Measurements from ENCODE around the gene SGMS1.

The SGMS1 gene

DNA sequence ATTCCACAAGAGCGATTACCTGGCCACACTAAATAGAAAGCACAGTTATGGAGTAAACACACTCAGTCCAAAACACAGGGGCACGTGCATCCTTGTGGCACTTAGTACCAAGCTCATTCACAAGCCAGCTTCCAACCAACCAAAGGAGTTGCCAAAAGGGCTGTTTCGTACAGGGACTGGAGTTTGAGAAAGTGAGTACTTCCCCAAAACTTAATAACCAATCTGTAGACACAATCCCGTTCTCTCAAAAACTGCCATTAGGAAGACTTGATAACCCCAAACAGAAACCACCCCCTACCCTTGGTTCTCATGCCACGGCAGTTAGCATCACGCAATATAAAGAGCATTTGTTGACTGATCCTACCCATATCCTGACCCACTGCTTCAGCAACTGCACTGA is 206.3 kb downstream of the SGMS1 start:
- Histone ChIP-seq H3K4me3 (ENCODE audit: low read length in 2 of 2) (peak overlapping the region in 1 of 2 donors; percentile 24), H3K79me1 (ENCODE audit: low read depth, low read length) (no peaks in the 10 kb centered on the region), H2BK120ac (ENCODE audit: low read depth, low read length) (no peak overlapping the region), H3K14ac (ENCODE audit: low read length) (no peak overlapping the region), H3K27ac (replicated peaks; ENCODE audit: low read length) (no peak overlapping the region), H3K4ac (ENCODE audit: low read length) (no peak overlapping the region), H3K36me3 (replicated peaks in 1 of 2; ENCODE audit: control insufficient read depth in 2 of 2, insufficient read depth in 2 of 2, low read length in 2 of 2) (no peaks in the 10 kb centered on the region), H2BK5ac (ENCODE audit: low read length) (no peak overlapping the region), H2AK5ac (ENCODE audit: low read depth, low read length) (no peak overlapping the region), H2AFZ (ENCODE audit: low read length) (peak overlapping the region; percentile 88), H4K91ac (ENCODE audit: low read depth, low read length, poor library complexity) (no peak overlapping the region), H3K4me1 (ENCODE audit: control insufficient read depth in 2 of 2, insufficient read depth in 1 of 2, low read depth in 1 of 2, low read length in 2 of 2) (no peaks in the 10 kb centered on the region), H2BK15ac (ENCODE audit: low read length) (no peak overlapping the region), H3K27me3 (ENCODE audit: control insufficient read depth in 3 of 3, insufficient read depth in 3 of 3, low read depth in 1 of 3, low read length in 3 of 3) (peaks cover 0 to 10% (median 0%) of the 10 kb centered on the region in 3 experiments), H3K18ac (ENCODE audit: low read length) (no peak overlapping the region), H3K9ac (ENCODE audit: low read depth, low read length, poor library complexity) (no peak overlapping the region), H2BK12ac (ENCODE audit: low read length) (no peak overlapping the region), H3K4me2 (ENCODE audit: insufficient read depth, low read length, poor library complexity, severe bottlenecking) (peak overlapping the region; percentile 78), H3K23ac (ENCODE audit: low read depth, low read length, poor library complexity) (no peak overlapping the region), H3K9me3 (replicated peaks in 1 of 2; ENCODE audit: control insufficient read depth in 2 of 2, insufficient read depth in 1 of 2, low read depth in 1 of 2, low read length in 2 of 2) (no peaks in the 10 kb centered on the region), H4K8ac (ENCODE audit: low read depth, low read length) (no peak overlapping the region)
- no CpG with 5 or more reads among the region's 6 CpGs for WGBS, 2 donors (ENCODE audit: extremely low coverage in 2 of 2, insufficient read length in 2 of 2, insufficient replicate concordance in 1 of 2)
- no peak for DNase-seq (ENCODE audit: low spot score)

DNA sequence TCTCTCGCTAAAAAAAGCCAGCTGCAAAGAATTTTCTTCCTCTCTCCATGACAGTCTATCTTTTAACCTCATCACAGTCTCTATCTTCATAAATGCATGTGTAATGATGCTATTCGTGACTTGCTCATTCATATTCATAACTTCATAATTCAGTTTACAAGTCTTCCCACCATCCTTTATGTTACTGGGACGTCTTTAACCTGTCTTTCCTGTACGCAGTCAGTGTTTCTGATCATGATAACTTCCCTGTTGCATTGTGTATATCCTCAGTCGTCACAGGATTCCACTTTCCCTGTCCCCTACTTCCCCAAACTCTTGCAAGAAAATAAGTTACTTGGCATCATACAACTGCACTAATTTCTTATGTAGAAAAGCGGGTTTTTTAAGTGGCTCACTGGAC is 206.9 kb downstream of the SGMS1 start:
- H3K27me3 ChIP-seq (ENCODE audit: control insufficient read depth in 3 of 3, insufficient read depth in 3 of 3, low read depth in 1 of 3, low read length in 3 of 3), result peaks cover 0 to 10% (median 0%) of the 10 kb centered on the region in 3 experiments
- no peak overlapping the region for H2BK5ac ChIP-seq (ENCODE audit: low read length)
- no peak overlapping the region for H3K4me2 ChIP-seq (ENCODE audit: insufficient read depth, low read length, poor library complexity, severe bottlenecking)
- H2AK5ac ChIP-seq (ENCODE audit: low read depth, low read length), result no peak overlapping the region
- no peak for DNase-seq (ENCODE audit: low spot score)
- no peak overlapping the region for H4K8ac ChIP-seq (ENCODE audit: low read depth, low read length)
- no peak overlapping the region for H3K27ac ChIP-seq (replicated peaks; ENCODE audit: low read length)
- no peak overlapping the region for H2AFZ ChIP-seq (ENCODE audit: low read length)
- no peak overlapping the region for H3K23ac ChIP-seq (ENCODE audit: low read depth, low read length, poor library complexity)
- H3K36me3 ChIP-seq (replicated peaks in 1 of 2; ENCODE audit: control insufficient read depth in 2 of 2, insufficient read depth in 2 of 2, low read length in 2 of 2), result no peaks in the 10 kb centered on the region
- no peak overlapping the region for H2BK120ac ChIP-seq (ENCODE audit: low read depth, low read length)
- H2BK15ac ChIP-seq (ENCODE audit: low read length), result no peak overlapping the region
- H4K91ac ChIP-seq (ENCODE audit: low read depth, low read length, poor library complexity), result no peak overlapping the region
- no peak overlapping the region for H2BK12ac ChIP-seq (ENCODE audit: low read length)
- H3K4me3 ChIP-seq (ENCODE audit: low read length in 2 of 2), result no peak overlapping the region
- WGBS, 2 donors (ENCODE audit: extremely low coverage in 2 of 2, insufficient read length in 2 of 2, insufficient replicate concordance in 1 of 2), result no CpG with 5 or more reads among the region's 6 CpGs
- no peak overlapping the region for H3K4ac ChIP-seq (ENCODE audit: low read length)
- H3K4me1 ChIP-seq (ENCODE audit: control insufficient read depth in 2 of 2, insufficient read depth in 1 of 2, low read depth in 1 of 2, low read length in 2 of 2), result no peaks in the 10 kb centered on the region
- no peak overlapping the region for H3K9ac ChIP-seq (ENCODE audit: low read depth, low read length, poor library complexity)
- H3K79me1 ChIP-seq (ENCODE audit: low read depth, low read length), result no peaks in the 10 kb centered on the region
- H3K18ac ChIP-seq (ENCODE audit: low read length), result no peak overlapping the region
- no peaks in the 10 kb centered on the region for H3K9me3 ChIP-seq (replicated peaks in 1 of 2; ENCODE audit: control insufficient read depth in 2 of 2, insufficient read depth in 1 of 2, low read depth in 1 of 2, low read length in 2 of 2)
- no peak overlapping the region for H3K14ac ChIP-seq (ENCODE audit: low read length)

- H3K9me3 ChIP-seq (replicated peaks in 1 of 2; ENCODE audit: control insufficient read depth in 2 of 2, insufficient read depth in 1 of 2, low read depth in 1 of 2, low read length in 2 of 2), result no peaks in the 10 kb centered on the region
- no peak overlapping the region for H2BK12ac ChIP-seq (ENCODE audit: low read length)
- no peak overlapping the region for H3K4me3 ChIP-seq (ENCODE audit: low read length in 2 of 2)
- H3K14ac ChIP-seq (ENCODE audit: low read length), result no peak overlapping the region
- no peaks in the 10 kb centered on the region for H3K36me3 ChIP-seq (replicated peaks in 1 of 2; ENCODE audit: control insufficient read depth in 2 of 2, insufficient read depth in 2 of 2, low read length in 2 of 2)
- H4K8ac ChIP-seq (ENCODE audit: low read depth, low read length), result no peak overlapping the region
- H3K23ac ChIP-seq (ENCODE audit: low read depth, low read length, poor library complexity), result no peak overlapping the region
- no CpG with 5 or more reads among the region's 2 CpGs for WGBS, 2 donors (ENCODE audit: extremely low coverage in 2 of 2, insufficient read length in 2 of 2, insufficient replicate concordance in 1 of 2)
- H3K4me1 ChIP-seq (ENCODE audit: control insufficient read depth in 2 of 2, insufficient read depth in 1 of 2, low read depth in 1 of 2, low read length in 2 of 2), result no peaks in the 10 kb centered on the region
- no peaks in the 10 kb centered on the region for H3K79me1 ChIP-seq (ENCODE audit: low read depth, low read length)
- H3K9ac ChIP-seq (ENCODE audit: low read depth, low read length, poor library complexity), result no peak overlapping the region
- no peak overlapping the region for H2BK15ac ChIP-seq (ENCODE audit: low read length)
- no peak overlapping the region for H3K4me2 ChIP-seq (ENCODE audit: insufficient read depth, low read length, poor library complexity, severe bottlenecking)
- H3K18ac ChIP-seq (ENCODE audit: low read length), result no peak overlapping the region
- no peak overlapping the region for H2BK120ac ChIP-seq (ENCODE audit: low read depth, low read length)
- H3K4ac ChIP-seq (ENCODE audit: low read length), result no peak overlapping the region
- H2BK5ac ChIP-seq (ENCODE audit: low read length), result no peak overlapping the region
- no peak for DNase-seq (ENCODE audit: low spot score)
- no peak overlapping the region for H4K91ac ChIP-seq (ENCODE audit: low read depth, low read length, poor library complexity)
- H2AK5ac ChIP-seq (ENCODE audit: low read depth, low read length), result no peak overlapping the region
- H3K27ac ChIP-seq (replicated peaks; ENCODE audit: low read length), result no peak overlapping the region
- H3K27me3 ChIP-seq (ENCODE audit: control insufficient read depth in 3 of 3, insufficient read depth in 3 of 3, low read depth in 1 of 3, low read length in 3 of 3), result peaks cover 0 to 10% (median 0%) of the 10 kb centered on the region in 3 experiments
- H2AFZ ChIP-seq (ENCODE audit: low read length), result no peak overlapping the region
Observed at GRCh38 chr10:50416181-50416824, 207.5 kb downstream of the SGMS1 start.

- no peak overlapping the region for H3K4ac ChIP-seq (ENCODE audit: low read length)
- no peak for DNase-seq (ENCODE audit: low spot score)
- H4K8ac ChIP-seq (ENCODE audit: low read depth, low read length), result no peak overlapping the region
- no peak overlapping the region for H3K23ac ChIP-seq (ENCODE audit: low read depth, low read length, poor library complexity)
- no peak overlapping the region for H3K18ac ChIP-seq (ENCODE audit: low read length)
- H2BK15ac ChIP-seq (ENCODE audit: low read length), result no peak overlapping the region
- H3K27me3 ChIP-seq (ENCODE audit: control insufficient read depth in 3 of 3, insufficient read depth in 3 of 3, low read depth in 1 of 3, low read length in 3 of 3), result peaks cover 0 to 10% (median 0%) of the 10 kb centered on the region in 3 experiments
- H3K36me3 ChIP-seq (replicated peaks in 1 of 2; ENCODE audit: control insufficient read depth in 2 of 2, insufficient read depth in 2 of 2, low read length in 2 of 2), result no peaks in the 10 kb centered on the region
- no peak overlapping the region for H2BK120ac ChIP-seq (ENCODE audit: low read depth, low read length)
- H3K4me2 ChIP-seq (ENCODE audit: insufficient read depth, low read length, poor library complexity, severe bottlenecking), result no peak overlapping the region
- no peaks in the 10 kb centered on the region for H3K79me1 ChIP-seq (ENCODE audit: low read depth, low read length)
- H3K27ac ChIP-seq (replicated peaks; ENCODE audit: low read length), result no peak overlapping the region
- no peak overlapping the region for H2BK12ac ChIP-seq (ENCODE audit: low read length)
- no peaks in the 10 kb centered on the region for H3K9me3 ChIP-seq (replicated peaks in 1 of 2; ENCODE audit: control insufficient read depth in 2 of 2, insufficient read depth in 1 of 2, low read depth in 1 of 2, low read length in 2 of 2)
- H3K9ac ChIP-seq (ENCODE audit: low read depth, low read length, poor library complexity), result no peak overlapping the region
- no peak overlapping the region for H2AK5ac ChIP-seq (ENCODE audit: low read depth, low read length)
- no peak overlapping the region for H3K4me3 ChIP-seq (ENCODE audit: low read length in 2 of 2)
- H2BK5ac ChIP-seq (ENCODE audit: low read length), result no peak overlapping the region
- no peak overlapping the region for H4K91ac ChIP-seq (ENCODE audit: low read depth, low read length, poor library complexity)
- no CpG with 5 or more reads among the region's 3 CpGs for WGBS, 2 donors (ENCODE audit: extremely low coverage in 2 of 2, insufficient read length in 2 of 2, insufficient replicate concordance in 1 of 2)
- H2AFZ ChIP-seq (ENCODE audit: low read length), result no peak overlapping the region
- H3K14ac ChIP-seq (ENCODE audit: low read length), result no peak overlapping the region
- H3K4me1 ChIP-seq (ENCODE audit: control insufficient read depth in 2 of 2, insufficient read depth in 1 of 2, low read depth in 1 of 2, low read length in 2 of 2), result no peaks in the 10 kb centered on the region
Observed at GRCh38 chr10:50415292-50415691, 208.5 kb downstream of the SGMS1 start.
